ENCODE measurements around the gene SCRN2.

Gene SCRN2

GRCh38 chr17:47807421-47807820 is 33.7 kb downstream of the SCRN2 start:
- no peak overlapping the region for H3K27ac ChIP-seq
- TF ChIP-seq CTCF (conservative IDR thresholded peaks at IDR 0.05) = no peak

GRCh38 chr17:47806913-47807255 is 34.2 kb downstream of the SCRN2 start:
- no peak overlapping the region for H3K27ac ChIP-seq
- no peak for TF ChIP-seq CTCF (conservative IDR thresholded peaks at IDR 0.05)

GRCh38 chr17:47806026-47806912 is 34.8 kb downstream of the SCRN2 start:
- TF ChIP-seq CTCF (conservative IDR thresholded peaks at IDR 0.05) = no peak
- no peak overlapping the region for H3K27ac ChIP-seq

- no peak overlapping the region for H3K27ac ChIP-seq
- no peak for TF ChIP-seq CTCF (conservative IDR thresholded peaks at IDR 0.05)
Measured at GRCh38 chr17:47804461-47804860, 36.6 kb downstream of the SCRN2 start.

GRCh38 chr17:47803751-47804150 is 37.3 kb downstream of the SCRN2 start:
- TF ChIP-seq CTCF (conservative IDR thresholded peaks at IDR 0.05) = no peak
- no peak overlapping the region for H3K27ac ChIP-seq

- no peak for TF ChIP-seq CTCF (conservative IDR thresholded peaks at IDR 0.05)
- no peak overlapping the region for H3K27ac ChIP-seq
Measured at GRCh38 chr17:47803201-47803600, 37.9 kb downstream of the SCRN2 start.

- peak; percentile 87 for TF ChIP-seq CTCF (conservative IDR thresholded peaks at IDR 0.05)
- no peak overlapping the region for H3K27ac ChIP-seq
Measured at GRCh38 chr17:47802341-47803022, 38.6 kb downstream of the SCRN2 start.
